Lower leg skin (tissue), 4 donors: ENCODE measurements around the gene MIPOL1. TPM values are rescaled to one million over a fixed set of nuclear protein-coding genes. Genes with fewer than 3 reads are reported as not detected.

ENCODE experiments used
- DNase-seq, 2 donors: peaks; one replicate each; pipeline ENCODE4 v3.0.0-alpha.2; 2019; ENCODE audit warnings: low spot score in 2 of 2
- H3K4me3 ChIP-seq: fragments of 200-600 bp; sonication (generic); 2 replicates; pipeline ENCODE4 v1.5.1; 2017; ENCODE audit warnings: mild to moderate bottlenecking, low read depth; ENCODE audit not compliant: poor library complexity, severe bottlenecking
- CTCF ChIP-seq, 3 donors: fragments of 450-650 bp; IDR thresholded peaks; one replicate each; pipeline ENCODE4 v1.5.1; 2016; ENCODE audit warnings: antibody characterized with exemption in 3 of 3, mild to moderate bottlenecking in 3 of 3, moderate library complexity in 2 of 3
- POLR2A ChIP-seq, 2 donors: fragments of 450-650 bp; IDR thresholded peaks; one replicate each; pipeline ENCODE4 v1.6.1; 2016 to 2017; ENCODE audit warnings: antibody characterized with exemption in 2 of 2, mild to moderate bottlenecking in 1 of 2, moderate library complexity in 1 of 2
- WGBS, 2 donors: methylation state at CpG; one replicate each; pipeline ENCODE4 v1.1.5; 2018; 5-methylcytosine and 5-hydroxymethylcytosine counted together
- intact Hi-C: fragments of 100-400 bp; cut with DNase I; formaldehyde crosslinking; loops from one replicate; pipeline ENCODE4 v1.15.0; 2023; ENCODE audit warnings: low total_unique reads
- total RNA-seq, 4 donors: library from RNA; depleted of rRNA; stranded (reverse); fragments of >200 nt; gene quantifications; one replicate each; pipeline ENCODE4 v1.1.0, GENCODE V29; 2016

MIPOL1 gene
- total RNA-seq, 4 donors from 2014 or later = 3.6 to 6.9 (median 5.9) TPM

GRCh38 chr14:37196604-37197420 lies 925 bp upstream of the MIPOL1 start:
- intact Hi-C loops = no loop called here
- no peak overlapping the region for H3K4me3 ChIP-seq
- 89% methylated on average over 17 of the region's 17 CpGs for WGBS, 2 donors

GRCh38 chr14:37198273-37198598 lies 499 bp downstream of the MIPOL1 start:
- DNase-seq = no peak
- WGBS, 2 donors = 5 to 8% methylated on average over 11 of the region's 11 CpGs
- intact Hi-C loops = no loop called here
- TF ChIP-seq CTCF (IDR thresholded peaks at IDR 0.05) (no peak), POLR2A (IDR thresholded peaks at IDR 0.05) (no peak)
- H3K4me3 ChIP-seq = peak overlapping the region; percentile 51

More at GRCh38 chr14:37196604-37197420, 925 bp upstream of the MIPOL1 start:
- no peak for DNase-seq
- TF ChIP-seq POLR2A (IDR thresholded peaks at IDR 0.05) = no peak

DNA sequence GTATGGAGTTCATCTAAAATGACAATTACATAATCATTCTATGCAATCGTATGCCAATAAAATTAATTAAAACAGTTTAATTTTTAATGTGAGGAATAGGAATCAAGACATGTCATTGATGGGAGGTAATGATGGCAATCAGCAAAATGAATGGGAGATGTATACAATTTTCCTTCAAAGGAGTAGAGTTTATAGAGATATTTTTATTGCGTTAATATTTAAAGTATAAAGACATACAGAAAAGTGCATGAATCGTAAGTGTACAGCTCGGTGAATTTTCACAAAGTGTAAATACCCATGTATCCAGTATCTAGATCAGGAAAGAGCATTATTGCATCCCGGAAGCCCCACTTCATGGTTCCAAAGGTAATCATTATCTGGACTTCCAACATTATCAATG lies 1.2 kb downstream of the MIPOL1 start:
- intact Hi-C loops = no loop called here

GRCh38 chr14:37201724-37202123 lies 4.0 kb downstream of the MIPOL1 start:
- no peak overlapping the region for H3K4me3 ChIP-seq
- TF ChIP-seq CTCF (IDR thresholded peaks at IDR 0.05) = no peak
- TF ChIP-seq POLR2A (IDR thresholded peaks at IDR 0.05) = no peak
- DNase-seq = no peak
- intact Hi-C loops = no loop called here
- 97 to 100% methylated on average over 2 of the region's 2 CpGs for WGBS, 2 donors

More for the DNA sequence above, 1.2 kb downstream of the MIPOL1 start:
- no peak overlapping the region for H3K4me3 ChIP-seq
- TF ChIP-seq POLR2A (IDR thresholded peaks at IDR 0.05) = no peak
- TF ChIP-seq CTCF (IDR thresholded peaks at IDR 0.05) = no peak
- WGBS, 2 donors = 81 to 84% methylated on average over 5 of the region's 5 CpGs
- no peak for DNase-seq

DNA sequence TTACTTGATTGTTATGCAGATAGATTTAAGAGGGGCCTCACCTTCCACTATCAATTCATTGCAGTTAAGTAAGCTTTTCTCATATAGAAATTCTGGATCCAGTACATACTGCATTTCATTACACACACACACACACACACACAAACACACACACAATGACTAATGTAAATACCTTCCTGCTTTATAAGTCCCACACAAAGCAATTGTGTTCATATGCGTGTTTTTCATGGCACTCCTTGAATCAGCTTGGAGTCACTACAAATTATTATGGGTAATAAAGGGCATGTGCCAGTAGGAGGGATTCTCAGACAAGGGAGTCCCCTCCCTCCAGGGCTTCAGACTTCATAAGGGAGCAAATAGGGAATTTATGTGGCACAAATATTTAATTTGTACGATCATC lies 4.5 kb downstream of the MIPOL1 start:
- no peak for TF ChIP-seq POLR2A (IDR thresholded peaks at IDR 0.05)
- no peak for TF ChIP-seq CTCF (IDR thresholded peaks at IDR 0.05)
- H3K4me3 ChIP-seq = no peak overlapping the region
- 72 to 77% methylated on average over 2 of the region's 2 CpGs for WGBS, 2 donors
- DNase-seq = no peak
- intact Hi-C loops = no loop called here

GRCh38 chr14:37202812-37203211 lies 5.1 kb downstream of the MIPOL1 start:
- intact Hi-C loops = no loop called here
- H3K4me3 ChIP-seq = no peak overlapping the region
- TF ChIP-seq POLR2A (IDR thresholded peaks at IDR 0.05) = no peak
- no peak for TF ChIP-seq CTCF (IDR thresholded peaks at IDR 0.05)
- DNase-seq = no peak
- 63 to 69% methylated on average over 2 of the region's 2 CpGs for WGBS, 2 donors
